Smooth muscle cell (in vitro differentiated cells): ENCODE data around the gene ADGRA1. TPM values are rescaled to one million over a fixed set of nuclear protein-coding genes. Genes with fewer than 3 reads are reported as not detected.

Experiments used
- DNase-seq: peaks from one replicate; lab custom pipeline; 2025; ENCODE audit not compliant: unreplicated experiment; lab: John Stamatoyannopoulos, UW
- H2AFZ ChIP-seq: fragments of 200-600 bp; sonication (generic); 2 replicates; pipeline ENCODE4 v1.6.0; 2016; ENCODE audit warnings: antibody characterized with exemption, low read depth, mild to moderate bottlenecking
- H3F3A ChIP-seq: fragments of 200-600 bp; sonication (generic); 2 replicates; pipeline ENCODE4 v1.6.0; 2017; ENCODE audit warnings: antibody characterized with exemption, low read depth
- H3K27ac ChIP-seq: fragments of 200-600 bp; sonication (generic); 2 replicates; pipeline ENCODE4 v1.5.1; 2016; ENCODE audit warnings: low read depth, mild to moderate bottlenecking
- H3K27me3 ChIP-seq: fragments of 200-600 bp; sonication (generic); 2 replicates; pipeline ENCODE4 v1.6.1; 2016; ENCODE audit warnings: low read depth, mild to moderate bottlenecking
- H3K36me3 ChIP-seq: fragments of 200-600 bp; sonication (generic); 2 replicates; pipeline ENCODE4 v1.5.1; 2016; ENCODE audit warnings: low read depth
- H3K4me1 ChIP-seq: fragments of 200-600 bp; sonication (generic); 2 replicates; pipeline ENCODE4 v1.5.1; 2016; ENCODE audit warnings: low read depth
- H3K4me2 ChIP-seq: fragments of 200-600 bp; sonication (generic); 2 replicates; pipeline ENCODE4 v1.6.0; 2016; ENCODE audit warnings: mild to moderate bottlenecking
- H3K4me3 ChIP-seq: fragments of 200-600 bp; sonication (generic); 2 replicates; pipeline ENCODE4 v1.5.1; 2016; ENCODE audit warnings: mild to moderate bottlenecking
- H3K79me2 ChIP-seq: fragments of 200-600 bp; sonication (generic); 2 replicates; pipeline ENCODE4 v1.6.0; 2016; ENCODE audit warnings: low read depth, mild to moderate bottlenecking
- H3K9ac ChIP-seq: fragments of 200-600 bp; sonication (generic); 2 replicates; pipeline ENCODE4 v1.6.0; 2016; ENCODE audit warnings: low read depth
- H3K9me3 ChIP-seq: fragments of 200-600 bp; sonication (generic); replicated peaks from 2 replicates; pipeline ENCODE4 v1.5.1; 2016; ENCODE audit warnings: low read depth
- H4K20me1 ChIP-seq: fragments of 200-600 bp; sonication (generic); 2 replicates; pipeline ENCODE4 v1.6.0; 2016; ENCODE audit warnings: low read depth
- CTCF ChIP-seq: fragments of 200-600 bp; sonication (generic); IDR thresholded peaks from 2 replicates; pipeline ENCODE4 v1.5.1; 2017; ENCODE audit warnings: borderline replicate concordance, mild to moderate bottlenecking, antibody characterized with exemption; ENCODE audit not compliant: insufficient read depth, poor library complexity, severe bottlenecking
- WGBS: methylation state at CpG from one replicate; pipeline ENCODE4 v1.1.7; 2016; ENCODE audit warnings: low lambda C conversion rate; 5-methylcytosine and 5-hydroxymethylcytosine counted together
- polyA plus RNA-seq: library from polyadenylated mRNA; unstranded; fragments of >200 nt; fragmentation: Nextera tagmentation; extraction: Ambion mirVana; gene quantifications from 2 replicates; pipeline ENCODE4 v1.2.1, GENCODE V29; 2016
- total RNA-seq: library from RNA; depleted of rRNA; stranded (reverse); fragments of >200 nt; gene quantifications from 2 replicates; pipeline ENCODE4 v1.2.3, GENCODE V29; 2014

Gene ADGRA1
- total and polyA plus RNA-seq, 2 experiments from 2014 or later = not detected

- H3K27me3 ChIP-seq = peaks cover 16% of the 10 kb centered on the region
- H3K36me3 ChIP-seq = no peaks in the 10 kb centered on the region
- TF ChIP-seq CTCF = no peak
- no peaks in the 10 kb centered on the region for H3K79me2 ChIP-seq
- no peaks in the 10 kb centered on the region for H3K4me1 ChIP-seq
- no peak overlapping the region for H3K4me2 ChIP-seq
- no peak overlapping the region for H2AFZ ChIP-seq
- H4K20me1 ChIP-seq = no peaks in the 10 kb centered on the region
- WGBS = 40% methylated on average over 35 of the region's 37 CpGs
- H3F3A ChIP-seq = no peaks in the 10 kb centered on the region
- DNase-seq = no peak
- H3K9ac ChIP-seq = no peak overlapping the region
- no peak overlapping the region for H3K4me3 ChIP-seq
- no peak overlapping the region for H3K27ac ChIP-seq
- no peaks in the 10 kb centered on the region for H3K9me3 ChIP-seq
Observed at GRCh38 chr10:133100706-133101415, 13.1 kb downstream of the ADGRA1 start.

GRCh38 chr10:133101416-133101810 lies 13.7 kb downstream of the ADGRA1 start:
- no peak overlapping the region for H3K27ac ChIP-seq
- H3K9me3 ChIP-seq = no peaks in the 10 kb centered on the region
- no peaks in the 10 kb centered on the region for H3K4me1 ChIP-seq
- no peak for TF ChIP-seq CTCF
- 45% methylated on average over 16 of the region's 16 CpGs for WGBS
- H2AFZ ChIP-seq = no peak overlapping the region
- H3K27me3 ChIP-seq = peaks cover 16% of the 10 kb centered on the region
- H3F3A ChIP-seq = no peaks in the 10 kb centered on the region
- no peaks in the 10 kb centered on the region for H3K36me3 ChIP-seq
- H4K20me1 ChIP-seq = no peaks in the 10 kb centered on the region
- no peak for DNase-seq
- no peak overlapping the region for H3K4me2 ChIP-seq
- H3K9ac ChIP-seq = no peak overlapping the region
- H3K4me3 ChIP-seq = no peak overlapping the region
- no peaks in the 10 kb centered on the region for H3K79me2 ChIP-seq

DNA sequence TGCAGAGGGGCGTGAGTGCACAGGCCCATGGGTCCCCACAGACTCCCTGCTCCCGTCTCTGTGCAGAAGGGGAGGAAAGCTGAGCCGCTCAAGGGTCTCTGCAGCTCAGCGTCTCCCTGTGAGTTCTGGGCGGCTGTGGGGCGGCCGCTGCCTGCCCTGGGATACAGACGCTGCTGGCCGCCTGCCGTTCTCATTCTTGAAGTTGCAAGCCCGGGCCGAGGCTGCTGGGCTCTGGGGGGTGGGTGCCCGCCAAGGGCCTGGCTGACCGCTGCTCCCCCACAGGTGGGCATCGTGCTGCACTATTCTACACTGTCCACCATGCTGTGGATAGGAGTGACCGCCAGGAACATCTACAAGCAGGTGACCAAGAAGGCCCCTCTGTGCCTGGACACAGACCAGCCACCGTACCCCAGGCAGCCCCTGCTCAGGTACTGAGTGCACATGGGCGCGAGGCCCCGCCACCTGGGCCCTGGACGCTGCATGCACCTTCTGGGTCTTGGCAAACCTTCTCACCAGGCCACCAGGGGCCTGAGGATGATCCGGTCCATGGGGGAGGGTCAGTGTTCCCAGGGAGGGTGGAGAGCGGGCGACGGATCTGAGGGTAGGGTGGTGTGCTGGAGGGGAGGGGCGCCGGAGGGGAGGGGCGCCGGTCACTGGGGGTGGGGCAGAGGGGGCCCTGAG lies 14.8 kb downstream of the ADGRA1 start:
- peaks cover 7% of the 10 kb centered on the region for H3K9me3 ChIP-seq
- no peak overlapping the region for H3K9ac ChIP-seq
- H3K27me3 ChIP-seq = peaks cover 11% of the 10 kb centered on the region
- no peak overlapping the region for H3K27ac ChIP-seq
- H3K4me1 ChIP-seq = no peaks in the 10 kb centered on the region
- no peak for DNase-seq
- no peak overlapping the region for H3K4me2 ChIP-seq
- no peak for TF ChIP-seq CTCF
- H3K36me3 ChIP-seq = no peaks in the 10 kb centered on the region
- WGBS = 91% methylated on average over 21 of the region's 29 CpGs
- no peaks in the 10 kb centered on the region for H3F3A ChIP-seq
- no peaks in the 10 kb centered on the region for H3K79me2 ChIP-seq
- no peaks in the 10 kb centered on the region for H4K20me1 ChIP-seq
- no peak overlapping the region for H3K4me3 ChIP-seq
- no peak overlapping the region for H2AFZ ChIP-seq
